K562 (cell line): ENCODE data around the gene ARMCX2. TPM values are rescaled to one million over a fixed set of nuclear protein-coding genes. Genes with fewer than 3 reads are reported as not detected.

ENCODE experiments used
- ATAC-seq: fragments of 200-7000 bp; cut with Tn5 transposase; 3 replicates; pipeline ENCODE4 v1.9.1; 2020; ENCODE audit warnings: moderate library complexity
- BruUV-seq: library from RNA; stranded (reverse); fragments of 400-500 nt; replicated peaks from 2 replicates; lab custom pipeline; 2021; lab: Mats Ljungman, UMichigan
- CTCF ChIA-PET: fragments of 300-600 bp; formaldehyde crosslinking; extraction: SDS; loops from one replicate; lab custom pipeline; 2021; ENCODE audit warnings: low intra/inter-chr PET ratio; lab: Yijun Ruan, JAX
- POLR2A ChIA-PET: fragments of 300-600, 350-650 bp; sonication (Branson Sonifier 250); formaldehyde crosslinking; extraction: SDS; loops from one replicate; lab custom pipeline; 2021; ENCODE audit warnings: antibody characterized with exemption, inconsistent platforms; lab: Yijun Ruan, JAX
- DNase-seq, 4 experiments: peaks; one replicate each; pipeline versions ENCODE4 v3.0.0 to v3.0.0-alpha.2; 2011 to 2018; ENCODE audit warnings: low spot score in 3 of 4, mixed read lengths in 3 of 4; ENCODE audit errors: extremely low read depth in 1 of 4
- FAIRE-seq: peaks from 2 replicates; lab custom pipeline; 2011; peaks lifted over from hg19 to GRCh38; lab: Jason Lieb, UNC
- H2AFZ ChIP-seq: 2 replicates; pipeline ENCODE4 v1.6.0; 2011; ENCODE audit warnings: low read depth, low read length, control low read depth, inconsistent platforms
- H3K27ac ChIP-seq: fragments of 200-600 bp; 3 replicates; pipeline ENCODE4 v1.8.0; 2011; ENCODE audit warnings: low read depth, mild to moderate bottlenecking, control low read depth, inconsistent platforms, low read length, moderate library complexity, mixed read lengths; ENCODE audit errors: extremely low read depth
- H3K27me3 ChIP-seq, 2 experiments: fragments of 300-600 bp in 1 of 2; 2 replicates in 1 of 2; 3 replicates in 1 of 2; pipeline versions ENCODE4 v1.6.0 to v1.8.0; 2011; ENCODE audit warnings: inconsistent platforms in 2 of 2, low read length in 2 of 2, mild to moderate bottlenecking in 1 of 2, mixed read lengths in 1 of 2, moderate library complexity in 1 of 2; ENCODE audit not compliant: control insufficient read depth in 2 of 2, insufficient read depth in 2 of 2
- H3K36me3 ChIP-seq: fragments of 300-600 bp; 3 replicates; pipeline ENCODE4 v1.8.0; 2011; ENCODE audit warnings: mild to moderate bottlenecking, low read length, inconsistent platforms; ENCODE audit not compliant: control insufficient read depth, insufficient read depth
- H3K4me1 ChIP-seq, 2 experiments: fragments of 200-600 bp in 1 of 2; replicated peaks in 1 of 2; 2 replicates in 1 of 2; 3 replicates in 1 of 2; pipeline versions ENCODE4 v1.5.1 to v1.8.0; 2011; ENCODE audit warnings: inconsistent platforms in 2 of 2, low read length in 2 of 2, mild to moderate bottlenecking in 1 of 2, mixed read lengths in 1 of 2, moderate library complexity in 1 of 2; ENCODE audit not compliant: control insufficient read depth in 2 of 2, insufficient read depth in 2 of 2
- H3K4me2 ChIP-seq: 2 replicates; pipeline ENCODE4 v1.6.1; 2011; ENCODE audit warnings: low read length, control low read depth, inconsistent platforms, mixed read lengths; ENCODE audit not compliant: insufficient read depth
- H3K4me3 ChIP-seq: fragments of 200-600 bp; sonication (generic), shearing (Covaris generic); 2 replicates; pipeline ENCODE4 v1.5.1; 2016; ENCODE audit warnings: control low read depth, inconsistent platforms
- H3K79me2 ChIP-seq: fragments of 200-600 bp; 3 replicates; pipeline ENCODE4 v1.8.0; 2011; ENCODE audit warnings: low read length, inconsistent platforms; ENCODE audit not compliant: control insufficient read depth, insufficient read depth
- H3K9ac ChIP-seq, 2 experiments: 2 replicates each; pipeline versions ENCODE4 v1.6.0 to v1.6.1; 2011; ENCODE audit warnings: low read depth in 2 of 2, low read length in 2 of 2, control low read depth in 1 of 2, inconsistent platforms in 1 of 2, mild to moderate bottlenecking in 1 of 2, mixed read lengths in 1 of 2; ENCODE audit not compliant: insufficient read depth in 1 of 2
- H3K9me1 ChIP-seq: one replicate; pipeline ENCODE4 v1.6.0; 2011; ENCODE audit warnings: inconsistent platforms, mild to moderate bottlenecking, low read length, moderate library complexity; ENCODE audit not compliant: control insufficient read depth, insufficient read depth
- H3K9me3 ChIP-seq: replicated peaks from 2 replicates; pipeline ENCODE4 v1.5.1; 2011; ENCODE audit warnings: low read depth, low read length, inconsistent platforms; ENCODE audit not compliant: control insufficient read depth, insufficient read depth
- H4K20me1 ChIP-seq: replicated peaks from 2 replicates; pipeline ENCODE4 v1.6.1; 2011; ENCODE audit warnings: low read length, inconsistent platforms, mixed read lengths; ENCODE audit not compliant: control insufficient read depth, insufficient read depth
- CHD4 ChIP-seq: fragments of 200-600 bp; sonication (generic); IDR thresholded peaks from 3 replicates; pipeline ENCODE4 v1.6.1; 2012; ENCODE audit warnings: low read depth, mild to moderate bottlenecking, mixed read lengths, low read length, inconsistent platforms; ENCODE audit not compliant: insufficient read depth, insufficient replicate concordance, poor library complexity, severe bottlenecking
- CHD7 ChIP-seq: fragments of 200-600 bp; sonication (generic); IDR thresholded peaks from one replicate; pipeline ENCODE4 v1.6.1; 2012; ENCODE audit warnings: mild to moderate bottlenecking, low read depth, low read length, inconsistent platforms
- HMBOX1 ChIP-seq: sonication (generic); IDR thresholded peaks from 2 replicates; pipeline ENCODE4 v1.6.1; 2016
- NCOA4 ChIP-seq: fragments of 450-650 bp; IDR thresholded peaks from 2 replicates; pipeline ENCODE4 v1.6.1; 2018; ENCODE audit warnings: mild to moderate bottlenecking; ENCODE audit not compliant: partially characterized antibody
- PML ChIP-seq: IDR thresholded peaks from 2 replicates; pipeline ENCODE4 v1.6.1; 2012; ENCODE audit warnings: low read length, inconsistent platforms
- PRMT5 ChIP-seq: sonication (generic); formaldehyde crosslinking; IDR thresholded peaks from 2 replicates; pipeline ENCODE4 v1.5.0; 2020; ENCODE audit warnings: missing genetic modification reagents
- TEAD1 ChIP-seq, 2 experiments: fragments of 450-650 bp in 1 of 2; sonication (generic) in 1 of 2; formaldehyde crosslinking; IDR thresholded peaks; 2 replicates each; pipeline versions ENCODE4 v1.4.0 to v1.8.0; 2020 to 2022; ENCODE audit warnings: mild to moderate bottlenecking in 2 of 2, missing genetic modification reagents in 1 of 2
- in situ Hi-C: fragments of 300-500 bp; cut with MboI; formaldehyde crosslinking; loops from 4 replicates; pipeline ENCODE4 v1.15.0; 2018; ENCODE audit warnings: inconsistent platforms, mixed read lengths
- intact Hi-C: fragments of 100-400 bp; cut with micrococcal nuclease; formaldehyde crosslinking; loops from 2 replicates; pipeline ENCODE4 v1.14.2; 2022
- polyA plus RNA-seq, 8 experiments: library from polyadenylated mRNA; depleted of rRNA in 4 of 8; stranded (reverse) in 5 of 8; unstranded in 3 of 8; fragments of >200 nt; fragmentation: Nextera tagmentation in 2 of 8; fragmentation: Illumina TruSeq in 1 of 8; extraction: Ambion mirVana in 2 of 8; extraction: Trizol in 1 of 8; gene quantifications; 2 replicates each; pipeline versions ENCODE4 v1.2.1 to v1.2.3, GENCODE V29; 2011 to 2014; ENCODE audit warnings: inconsistent platforms in 1 of 8, missing spikeins in 1 of 8
- total RNA-seq, 7 experiments: library from RNA; depleted of rRNA in 6 of 7; stranded (reverse); fragments of >200 nt in 6 of 7; fragmentation: Illumina TruSeq in 2 of 7; extraction: Trizol in 2 of 7; gene quantifications; 2 replicates each; pipeline versions ENCODE4 v1.2.1 to v1.2.3, GENCODE V29; 2011 to 2021; ENCODE audit warnings: low replicate concordance in 1 of 7
- TF ChIP-seq, protein P1 (sequence below): IDR thresholded peaks from 2 replicates; pipeline ENCODE4 v1.6.1; 2014; ENCODE audit warnings: antibody characterized with exemption

The ARMCX2 gene
- total and polyA plus RNA-seq, 9 of the 15 experiments (the other 6 are each of a cell fraction or from before 2014, with no cell fraction given), result 0.03 to 0.16 TPM; not detected in 7

DNA sequence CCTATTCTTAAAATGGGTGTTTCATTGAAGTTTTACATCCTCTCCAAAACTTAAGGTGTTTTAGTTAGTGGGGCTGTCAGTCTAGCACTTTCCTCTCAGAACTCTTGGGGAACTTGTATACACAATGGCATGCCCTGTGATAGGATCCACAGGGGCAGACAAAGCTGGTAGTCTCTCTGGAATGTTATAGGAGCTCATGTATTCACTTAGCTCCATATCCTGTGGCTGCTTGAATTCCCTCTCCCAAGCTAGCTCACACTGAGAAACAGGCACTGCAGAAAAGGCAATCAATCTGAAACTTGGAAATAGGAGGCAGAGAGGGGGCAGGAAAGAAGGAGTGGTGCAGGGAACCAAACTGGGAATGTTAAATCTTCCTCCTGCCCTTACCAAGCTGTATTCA is 26.3 kb upstream of the ARMCX2 start:
- POLR2A ChIA-PET, result no interaction called here
- H3K36me3 ChIP-seq, result no peaks in the 10 kb centered on the region
- DNase-seq (no peak), ATAC-seq (no peak), FAIRE-seq (no peak)
- H3K4me1 ChIP-seq, result no peaks in the 10 kb centered on the region
- in situ Hi-C loops, result no loop called here
- H3K27ac ChIP-seq, result no peak overlapping the region
- no peak overlapping the region for H2AFZ ChIP-seq
- no TSS peak for BruUV-seq
- H3K9ac ChIP-seq, result no peak overlapping the region
- no peaks in the 10 kb centered on the region for H3K9me1 ChIP-seq
- intact Hi-C loops, result no loop called here
- CTCF ChIA-PET, result no interaction called here
- no peaks in the 10 kb centered on the region for H3K79me2 ChIP-seq
- no peaks in the 10 kb centered on the region for H4K20me1 ChIP-seq
- no peak overlapping the region for H3K4me2 ChIP-seq
- no peak overlapping the region for H3K4me3 ChIP-seq
- no peaks in the 10 kb centered on the region for H3K27me3 ChIP-seq
- H3K9me3 ChIP-seq, result no peaks in the 10 kb centered on the region
- TF ChIP-seq TEAD1 (CRISPR knock-in tag; IDR thresholded peaks at IDR 0.05) (no peak), CHD7 (no peak), HMBOX1 (no peak), CHD4 (no peak), PRMT5 (CRISPR knock-in tag) (no peak), NCOA4 (no peak), PML (no peak)
- TF ChIP-seq, protein P1, sequence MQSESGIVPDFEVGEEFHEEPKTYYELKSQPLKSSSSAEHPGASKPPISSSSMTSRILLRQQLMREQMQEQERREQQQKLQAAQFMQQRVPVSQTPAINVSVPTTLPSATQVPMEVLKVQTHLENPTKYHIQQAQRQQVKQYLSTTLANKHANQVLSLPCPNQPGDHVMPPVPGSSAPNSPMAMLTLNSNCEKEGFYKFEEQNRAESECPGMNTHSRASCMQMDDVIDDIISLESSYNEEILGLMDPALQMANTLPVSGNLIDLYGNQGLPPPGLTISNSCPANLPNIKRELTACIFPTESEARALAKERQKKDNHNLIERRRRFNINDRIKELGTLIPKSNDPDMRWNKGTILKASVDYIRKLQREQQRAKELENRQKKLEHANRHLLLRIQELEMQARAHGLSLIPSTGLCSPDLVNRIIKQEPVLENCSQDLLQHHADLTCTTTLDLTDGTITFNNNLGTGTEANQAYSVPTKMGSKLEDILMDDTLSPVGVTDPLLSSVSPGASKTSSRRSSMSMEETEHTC, result no peak
